GM15510 (cell line): ENCODE data around the gene FCN1.

Experiments
- POLR2A ChIP-seq: IDR thresholded peaks from 3 replicates; pipeline ENCODE4 v1.6.1; 2011; ENCODE audit warnings: borderline replicate concordance; ENCODE audit not compliant: insufficient read length; ENCODE audit errors: extremely low read depth

The FCN1 gene

DNA sequence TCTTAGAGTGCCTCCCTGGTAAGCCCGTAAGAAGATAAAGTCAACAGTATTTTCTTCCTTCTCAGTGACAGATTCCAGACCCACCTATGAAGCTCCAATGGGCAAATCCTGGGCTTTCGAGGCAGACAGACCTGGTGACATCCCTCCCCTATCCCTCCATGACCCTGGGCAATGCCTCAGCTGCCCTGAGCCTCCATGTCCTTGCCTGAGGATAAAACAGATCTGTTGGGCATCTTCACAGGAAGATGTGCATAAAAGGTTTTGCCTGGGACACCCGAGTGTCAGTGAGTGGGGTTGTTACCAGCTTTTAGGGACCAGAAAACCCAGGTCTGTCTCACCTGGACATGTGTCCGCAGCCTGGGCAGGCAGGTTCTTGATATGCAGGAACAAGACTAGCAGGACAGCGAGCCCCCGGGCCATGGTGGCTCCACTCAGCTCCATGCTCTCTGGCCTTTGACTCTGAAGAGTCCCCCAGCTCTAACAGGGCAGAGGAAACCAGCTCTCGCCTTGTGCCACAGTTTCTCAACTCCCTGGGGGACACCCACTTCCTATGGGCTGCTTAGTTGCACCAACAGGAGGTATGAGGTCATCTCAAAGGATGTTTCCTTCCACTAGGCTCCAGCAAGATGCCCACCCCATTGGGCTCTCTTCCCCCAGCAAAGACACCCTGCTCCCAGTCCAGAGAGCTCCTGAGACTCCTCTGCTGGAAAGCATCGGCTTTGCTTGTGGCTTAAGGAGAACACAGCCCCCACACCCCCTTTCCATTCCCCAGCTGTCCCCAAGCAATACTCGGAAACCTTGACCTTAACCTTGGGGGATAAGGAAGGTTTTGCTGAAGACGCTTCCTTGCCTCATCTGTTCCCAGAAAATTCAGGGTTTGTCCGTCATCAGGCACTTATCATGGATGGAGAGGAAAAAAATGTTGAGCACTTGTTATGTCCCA lies at the start of gene FCN1:
Gene FCN1, minus strand, starts transcription at position 482 of the 943 bp plus-strand sequence. Its CDS starts 41 bp downstream, at position 441.
- no peak for TF ChIP-seq POLR2A

DNA sequence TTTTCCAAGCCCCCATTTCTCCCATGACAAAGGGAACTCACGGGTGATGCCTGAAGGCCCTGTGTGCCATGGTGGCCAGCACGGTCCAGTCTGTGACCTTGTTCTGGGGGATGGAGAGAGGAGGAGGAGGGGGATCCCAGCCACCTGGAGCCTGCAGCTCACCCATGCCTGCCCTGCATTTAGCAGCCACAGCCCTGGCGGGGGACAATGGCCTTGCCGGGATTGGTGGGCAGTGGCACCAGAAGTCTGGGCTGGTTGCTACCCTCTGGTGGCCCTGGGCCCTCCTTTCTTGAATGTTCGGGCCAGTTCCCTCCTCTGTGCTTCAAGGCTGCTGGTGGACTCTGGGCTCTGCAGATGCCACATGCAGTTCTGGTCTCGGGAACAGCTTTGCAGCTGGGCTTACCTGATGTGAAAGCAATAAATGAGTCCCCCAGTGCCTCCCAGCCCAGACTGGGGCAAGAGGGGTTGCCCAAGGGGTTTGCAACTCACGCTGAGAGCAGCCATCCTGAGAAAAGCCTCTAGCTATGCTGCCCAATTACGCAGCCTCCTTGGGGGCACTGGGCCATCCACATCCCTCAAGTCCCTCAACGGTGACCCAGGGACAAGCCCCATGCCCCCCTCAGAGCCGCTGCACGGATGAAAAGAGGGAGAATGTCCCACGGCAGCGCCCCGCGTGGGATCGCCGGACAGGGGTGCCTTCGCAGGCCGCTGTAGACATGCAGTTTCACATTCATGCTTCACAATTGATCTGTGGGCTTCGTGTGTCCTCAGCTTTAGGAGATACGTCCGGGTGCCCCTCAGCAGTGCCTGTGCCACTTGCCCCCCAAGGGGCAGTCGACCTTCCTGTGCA lies 49.2 kb upstream of the FCN1 start:
- TF ChIP-seq POLR2A: no peak

DNA sequence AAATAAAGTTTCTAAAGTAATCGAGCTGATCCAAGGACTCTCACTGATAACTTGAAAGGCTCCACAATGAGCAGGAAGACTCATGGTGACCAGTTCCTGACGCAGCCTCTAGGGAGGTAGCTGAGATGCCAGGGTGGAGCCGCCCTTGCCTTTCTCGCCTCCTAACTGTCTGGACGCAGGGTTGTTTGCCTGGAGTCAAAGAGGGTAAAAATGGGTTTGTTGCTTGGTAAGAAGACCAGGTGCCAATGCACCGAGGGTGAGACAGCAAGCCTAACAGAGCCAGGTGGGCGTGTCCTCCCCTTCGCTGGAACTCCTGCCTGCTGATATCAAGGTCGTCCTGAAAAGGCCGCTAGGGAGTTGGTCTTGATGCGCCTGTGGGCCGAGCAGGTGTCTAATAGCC lies 48.6 kb upstream of the FCN1 start:
- no peak for TF ChIP-seq POLR2A

DNA sequence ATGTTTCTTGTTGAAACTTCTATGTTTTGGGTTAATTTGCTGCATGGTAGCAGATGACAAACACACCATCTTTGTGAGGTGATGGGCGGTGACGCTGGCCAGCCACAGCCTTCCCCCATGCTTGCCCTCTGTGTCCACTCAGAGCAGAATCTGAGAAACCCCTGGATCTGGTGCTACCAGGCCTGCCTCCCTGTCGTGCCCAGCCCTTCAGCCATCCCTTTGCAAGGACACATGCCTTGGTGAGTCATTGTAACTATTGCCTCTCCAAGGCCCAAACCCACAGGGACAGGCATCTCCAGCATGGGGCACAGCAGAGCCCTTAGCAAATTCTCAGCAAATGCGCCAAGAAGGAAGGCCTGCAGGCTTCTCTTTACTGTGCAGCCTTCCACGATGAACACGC lies 48.1 kb upstream of the FCN1 start:
- TF ChIP-seq POLR2A: no peak

DNA sequence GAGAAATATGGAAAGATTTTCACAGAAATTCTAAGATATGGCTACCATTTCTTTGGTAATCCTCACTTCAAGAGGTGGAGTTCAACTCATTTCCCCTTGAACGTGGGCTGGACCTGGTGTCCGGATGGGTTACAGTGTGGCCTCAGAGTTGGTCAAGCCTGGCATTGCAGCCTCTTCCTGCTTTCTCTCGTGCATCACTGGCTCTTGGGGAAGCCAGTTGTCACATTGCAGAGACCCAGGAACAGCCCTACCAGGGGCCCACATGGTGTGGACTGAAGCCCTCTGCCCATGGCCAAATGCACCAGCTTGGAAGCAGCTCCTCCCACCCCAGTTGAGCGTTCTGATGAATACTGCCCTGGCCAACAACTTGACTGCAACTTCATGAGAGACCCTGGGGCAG lies 47.7 kb upstream of the FCN1 start:
- TF ChIP-seq POLR2A: no peak

DNA sequence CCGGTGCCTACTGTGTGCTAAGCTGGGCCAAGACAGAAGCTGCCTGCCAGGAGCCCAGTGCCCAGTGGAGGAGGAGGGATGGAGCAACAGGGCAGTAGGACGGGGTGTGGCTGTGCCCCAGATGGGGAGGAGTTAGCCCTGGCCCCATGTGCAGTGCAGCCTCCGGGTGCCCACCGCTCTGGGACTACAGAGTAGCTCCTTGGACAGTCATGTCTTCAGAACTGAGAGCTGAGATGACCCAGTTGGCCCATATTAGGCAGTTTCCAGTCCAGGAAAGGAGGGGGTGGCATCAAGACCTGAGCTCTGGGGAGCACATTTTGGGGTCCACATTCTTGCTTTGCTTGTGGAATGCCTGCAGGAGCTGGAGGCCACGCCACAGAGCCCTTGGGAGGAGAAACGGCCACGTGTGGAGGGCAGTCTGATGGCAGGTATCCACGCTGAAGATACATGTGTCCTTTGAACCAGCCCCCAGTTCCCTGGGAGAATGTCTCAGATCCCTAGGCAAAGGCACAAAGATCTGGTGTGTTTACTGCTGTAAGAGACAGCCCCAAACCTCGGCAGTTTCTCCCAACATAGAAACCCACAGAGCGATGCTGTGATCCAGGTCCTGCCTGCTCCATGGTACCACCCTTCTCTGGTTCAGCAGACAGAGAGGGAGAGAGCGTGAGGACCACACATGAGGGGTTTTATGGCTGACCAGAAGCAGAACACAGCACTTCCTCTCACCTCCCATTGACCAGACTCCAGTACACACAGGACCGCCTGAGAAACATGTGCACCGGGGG lies 46.8 kb upstream of the FCN1 start:
- TF ChIP-seq POLR2A: no peak

DNA sequence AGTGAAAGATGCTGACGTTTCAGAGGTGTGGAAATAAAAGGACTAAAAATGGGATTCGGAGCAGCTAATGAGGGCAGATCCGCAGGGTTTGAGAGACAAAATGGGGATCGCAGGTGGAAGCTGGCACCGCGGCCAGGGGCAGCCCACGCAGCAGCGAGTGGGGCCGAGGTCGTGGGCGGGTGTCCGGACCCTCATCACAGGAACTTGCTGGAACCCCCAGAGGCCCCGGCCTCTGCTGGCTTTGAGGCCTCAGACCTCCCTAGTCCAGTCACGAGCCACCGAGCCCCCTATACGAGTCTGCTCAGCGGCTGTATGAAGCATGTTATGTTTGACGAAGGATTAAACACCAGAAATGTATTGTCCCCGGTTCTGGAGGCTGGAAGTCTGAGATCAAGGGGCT lies 45.8 kb upstream of the FCN1 start:
- TF ChIP-seq POLR2A: no peak

DNA sequence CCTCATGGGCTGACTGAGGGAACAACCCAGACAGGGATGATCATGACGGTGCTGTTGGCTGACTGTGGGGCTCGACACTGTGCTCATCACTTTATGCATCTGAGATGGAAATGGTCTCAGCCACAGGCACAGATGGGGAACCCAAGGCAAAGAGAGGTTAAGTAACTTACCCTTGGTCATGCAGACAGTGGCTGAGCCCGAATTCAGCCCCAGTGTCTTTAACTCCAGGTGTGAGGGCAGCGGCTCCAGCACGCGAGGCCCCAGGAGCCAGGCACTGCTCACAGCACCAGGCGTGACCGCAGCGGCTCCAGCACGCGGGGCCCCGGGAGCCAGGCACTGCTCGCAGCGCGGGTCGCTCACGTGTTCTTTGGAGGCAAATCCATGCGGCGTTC lies 45.3 kb upstream of the FCN1 start:
- no peak for TF ChIP-seq POLR2A

DNA sequence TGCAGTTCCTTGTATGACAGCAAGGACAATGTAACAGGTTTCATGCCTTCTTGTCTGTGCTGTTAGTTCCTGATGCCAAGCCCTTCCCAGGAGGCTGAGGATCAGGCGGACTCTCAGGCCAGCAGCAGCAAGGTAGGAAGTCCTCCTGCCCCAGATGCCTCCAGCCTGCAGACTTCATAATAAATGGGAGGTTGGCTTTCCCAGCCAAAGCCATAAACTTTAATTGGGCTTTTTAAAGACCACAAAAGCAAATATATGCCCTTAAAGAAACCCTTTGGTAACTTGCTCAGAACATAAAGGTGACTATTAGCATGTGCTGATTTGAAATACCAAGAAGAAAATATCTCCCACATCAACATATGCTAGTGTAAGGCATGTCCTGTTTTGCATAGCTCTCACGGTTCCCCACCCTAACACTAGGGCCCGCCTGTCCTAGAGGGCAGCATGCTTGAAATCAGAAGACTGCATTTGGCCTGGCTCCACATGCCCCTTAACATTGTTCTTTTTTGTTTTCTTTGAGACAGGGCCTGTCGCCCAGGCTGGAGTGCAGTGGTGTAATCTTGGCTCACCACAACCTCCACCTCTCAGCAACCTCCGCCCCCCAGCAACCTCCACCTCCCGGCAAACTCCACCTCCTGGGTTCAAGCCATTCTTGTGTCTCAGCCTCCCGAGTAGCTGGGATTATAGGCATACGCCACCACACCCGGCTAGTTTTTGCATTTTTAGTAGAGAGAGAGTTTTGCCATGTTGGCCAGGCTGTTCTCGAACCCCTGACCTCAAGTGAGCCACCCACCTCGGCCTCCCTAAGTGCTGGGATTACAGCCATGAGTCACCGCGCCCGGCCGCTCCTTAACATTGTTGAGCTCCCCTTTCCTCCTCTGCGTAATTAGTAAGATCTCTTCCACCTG lies 44.6 kb upstream of the FCN1 start:
- no peak for TF ChIP-seq POLR2A

DNA sequence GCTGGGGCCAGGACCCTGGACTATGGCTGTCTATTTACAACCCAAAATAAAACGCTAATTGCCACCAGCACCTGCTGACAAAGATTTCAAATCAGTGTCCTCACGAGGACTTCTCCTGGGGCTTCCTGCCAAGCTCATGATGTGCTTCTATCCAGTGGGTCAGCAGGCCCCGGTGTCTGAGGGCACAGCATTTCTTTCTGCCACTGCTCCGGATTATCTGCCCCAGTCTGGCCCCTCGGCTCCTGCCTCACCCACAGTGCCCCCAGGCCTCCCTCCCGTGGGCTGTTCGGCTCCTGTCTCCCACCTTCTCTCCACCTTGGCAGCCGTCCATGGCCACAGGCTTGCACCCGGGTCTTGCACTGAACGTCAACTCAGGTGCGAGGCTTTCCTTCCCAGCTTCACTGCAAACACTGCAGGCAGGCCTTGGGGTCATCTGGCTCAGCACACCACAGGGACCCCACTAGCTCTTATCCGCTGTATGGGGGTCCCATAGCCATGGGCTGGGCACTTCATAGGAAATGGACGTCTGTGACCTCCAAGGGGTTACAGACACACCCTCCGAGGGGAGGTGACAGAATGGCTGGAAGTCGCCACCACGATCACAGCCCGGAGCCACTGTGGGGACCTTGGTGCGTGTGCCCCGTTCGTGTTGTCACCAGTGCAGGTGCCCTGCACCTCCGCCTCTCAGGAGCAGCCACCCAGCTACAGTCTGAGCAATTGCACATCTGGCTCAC lies 43.8 kb upstream of the FCN1 start:
- TF ChIP-seq POLR2A: no peak

DNA sequence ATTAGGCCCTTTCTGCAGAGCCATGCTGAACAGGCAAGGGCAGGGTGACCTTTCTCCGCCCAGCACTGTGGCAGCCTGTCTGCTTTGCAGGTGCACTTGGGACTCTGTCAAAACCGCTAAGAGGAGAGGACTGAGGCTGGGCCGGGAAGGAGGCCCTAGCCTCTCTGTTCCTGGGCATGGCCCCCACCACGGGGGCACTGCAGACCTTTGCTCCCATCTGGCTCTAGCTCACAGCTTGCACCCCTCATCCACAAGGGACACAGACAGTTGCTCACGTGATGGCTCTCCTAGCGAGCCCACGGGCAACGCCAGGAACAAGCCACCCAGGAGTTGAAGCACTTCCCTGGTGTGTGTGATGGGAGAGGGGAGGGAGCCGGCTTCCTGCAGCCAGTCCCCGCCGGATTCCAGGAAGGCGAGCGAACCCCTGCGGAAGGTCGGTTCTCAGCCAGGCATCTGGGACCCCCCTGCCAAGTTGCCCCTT lies 43.0 kb upstream of the FCN1 start:
- TF ChIP-seq POLR2A: no peak

DNA sequence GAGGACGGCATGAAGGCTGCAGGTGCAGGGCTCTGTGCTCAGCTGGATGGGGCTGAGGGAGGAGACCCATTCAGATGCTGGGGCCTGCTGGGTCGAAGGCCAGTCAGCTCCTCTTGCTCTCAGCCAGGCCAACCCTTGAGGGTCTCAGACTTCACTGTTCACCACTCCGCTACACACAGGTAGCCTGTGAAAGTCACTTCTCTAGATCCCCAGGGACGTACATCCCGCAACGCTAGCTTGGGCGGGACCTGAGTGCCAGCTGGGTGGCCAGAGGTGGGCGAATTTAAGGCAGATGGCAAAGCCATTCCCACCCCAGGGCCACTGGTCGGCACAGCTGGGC lies 42.2 kb upstream of the FCN1 start:
- no peak for TF ChIP-seq POLR2A
